ENCODE results near the gene ITGBL1.

GRCh38 chr13:101698400-101698799 lies 245.9 kb downstream of the ITGBL1 start:
- TF ChIP-seq POLR2A (IDR thresholded peaks at IDR 0.05; ENCODE audit: low read depth, low read length) (no peak), GATA2 (IDR thresholded peaks at IDR 0.05; ENCODE audit: insufficient read depth, insufficient read length, low read depth, low read length) (no peak), CTCF (IDR thresholded peaks at IDR 0.05; ENCODE audit: extremely low read depth in 1 of 2, insufficient read depth in 1 of 2, low read depth in 1 of 2, low read length in 2 of 2) (no peak), MAX (IDR thresholded peaks at IDR 0.05; ENCODE audit: insufficient read depth, insufficient read length) (no peak), POLR2AphosphoS5 (IDR thresholded peaks at IDR 0.05; ENCODE audit: insufficient read depth, low read depth, low read length) (no peak)

Data from endothelial cell of umbilical vein (primary cell).